KBM-7 (cell line): ENCODE measurements around the gene ACACA.

Experiments used
- DNase-seq: peaks from one replicate; pipeline ENCODE4 v3.0.0-alpha.2; 2015
- in situ Hi-C: fragments of 300-500 bp; cut with MboI; formaldehyde crosslinking; loops from 2 replicates; pipeline ENCODE4 v1.14.3; 2020; ENCODE audit warnings: low sequenced_read_pairs, low pct_unique_long_range_greater_than_20kb, mixed read lengths

The ACACA gene

GRCh38 chr17:37400505-37400904, 6.1 kb downstream of the ACACA start:
- in situ Hi-C loops, result no loop called here
- DNase-seq, result no peak

DNA sequence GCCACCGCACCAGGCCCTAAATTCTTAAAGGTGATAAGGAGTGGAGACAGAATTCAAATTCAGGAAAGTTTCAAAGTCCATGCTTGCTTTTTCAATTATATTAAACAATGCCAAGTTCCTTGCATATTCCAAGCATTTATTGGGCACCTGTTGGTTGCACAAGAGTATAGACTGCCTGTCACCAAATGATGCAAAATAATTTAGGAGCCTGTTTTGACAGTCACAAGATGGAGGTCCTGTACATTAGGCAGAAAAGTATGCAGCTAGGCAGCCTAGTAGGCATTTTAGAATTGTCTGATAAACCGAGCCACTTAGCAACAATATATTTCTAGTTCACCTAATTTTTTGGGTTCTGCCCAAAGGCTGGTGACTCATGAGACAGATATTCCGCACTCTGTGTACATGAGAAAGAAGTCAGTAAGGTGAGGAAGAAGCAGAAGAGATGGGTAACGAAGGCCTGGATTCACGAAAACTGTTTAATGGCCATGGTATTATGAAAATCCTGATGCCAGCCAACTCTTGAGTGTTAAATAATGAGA, 7.3 kb downstream of the ACACA start:
- no peak for DNase-seq
- in situ Hi-C loops, result loop anchor here (25.0 kb wide), 1 partner anchor 787 kb away; the partner anchor contains the start of gene MRM1

GRCh38 chr17:37393352-37393751, 13.3 kb downstream of the ACACA start:
- in situ Hi-C loops, result loop anchor here (25.0 kb wide), 1 partner anchor 781 kb away; the partner anchor contains the start of gene MRM1
- DNase-seq, result no peak

DNA sequence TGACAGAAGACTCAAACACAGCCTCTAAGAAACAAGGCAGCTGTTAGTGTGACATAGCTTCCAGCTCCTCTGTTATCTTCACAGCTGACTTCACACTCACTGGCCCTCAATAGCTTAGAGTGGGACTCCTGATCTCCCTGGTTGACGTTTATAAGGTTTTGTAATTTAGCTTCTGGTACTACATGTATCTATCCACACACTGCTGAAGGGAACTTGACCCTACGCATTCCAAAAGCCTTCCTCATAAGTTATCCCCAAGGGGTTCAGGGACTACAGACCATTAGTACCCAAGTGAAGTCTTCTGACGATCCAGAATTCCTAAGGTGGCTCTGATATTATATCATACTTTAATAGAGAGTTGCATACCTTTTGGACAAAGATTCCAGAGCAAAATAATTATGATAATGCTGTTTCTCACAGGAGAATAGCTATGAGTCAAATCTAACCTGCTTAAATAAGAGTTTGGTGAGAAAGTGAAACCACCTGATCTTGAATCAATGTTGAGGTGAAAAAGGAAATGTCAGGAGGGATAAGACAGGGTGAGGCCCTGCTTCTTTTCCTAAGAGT, 14.5 kb downstream of the ACACA start:
- in situ Hi-C loops, result loop anchor here (25.0 kb wide), 1 partner anchor 780 kb away; the partner anchor contains the start of gene MRM1

GRCh38 chr17:37391146-37391545, 15.5 kb downstream of the ACACA start:
- no peak for DNase-seq
- in situ Hi-C loops, result loop anchor here (25.0 kb wide), 1 partner anchor 779 kb away; the partner anchor contains the start of gene MRM1

More for the DNA sequence above, 14.5 kb downstream of the ACACA start:
- DNase-seq, result no peak

- DNase-seq, result no peak
- in situ Hi-C loops, result loop anchor here (25.0 kb wide), 1 partner anchor 777 kb away; the partner anchor contains the start of gene MRM1
Observed at GRCh38 chr17:37389160-37389559, 17.5 kb downstream of the ACACA start.

DNA sequence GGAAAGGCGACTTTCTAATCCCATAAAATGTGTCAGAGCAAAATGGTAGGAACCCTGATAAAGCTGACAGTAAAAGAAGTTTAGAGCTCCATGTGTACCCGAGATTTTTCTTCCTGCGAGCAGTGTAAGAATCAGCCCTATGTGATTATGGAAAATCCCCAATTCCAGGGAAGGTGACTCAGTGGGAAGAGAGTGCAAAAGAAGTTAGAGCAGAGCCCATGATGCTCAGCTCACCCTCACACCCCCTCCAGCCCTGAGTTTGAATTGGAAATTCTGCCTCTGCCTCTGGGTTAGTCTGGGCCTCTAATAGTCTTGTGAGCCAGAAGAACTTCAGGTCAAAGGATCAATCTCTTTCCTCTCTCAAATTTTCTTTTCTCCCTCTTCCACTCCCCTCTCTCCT, 18.4 kb downstream of the ACACA start:
- no peak for DNase-seq
- in situ Hi-C loops, result loop anchor here (25.0 kb wide), 1 partner anchor 776 kb away; the partner anchor contains the start of gene MRM1

GRCh38 chr17:37386462-37386861, 20.2 kb downstream of the ACACA start:
- DNase-seq, result no peak
- in situ Hi-C loops, result loop anchor here (25.0 kb wide), 1 partner anchor 774 kb away; the partner anchor contains the start of gene MRM1

DNA sequence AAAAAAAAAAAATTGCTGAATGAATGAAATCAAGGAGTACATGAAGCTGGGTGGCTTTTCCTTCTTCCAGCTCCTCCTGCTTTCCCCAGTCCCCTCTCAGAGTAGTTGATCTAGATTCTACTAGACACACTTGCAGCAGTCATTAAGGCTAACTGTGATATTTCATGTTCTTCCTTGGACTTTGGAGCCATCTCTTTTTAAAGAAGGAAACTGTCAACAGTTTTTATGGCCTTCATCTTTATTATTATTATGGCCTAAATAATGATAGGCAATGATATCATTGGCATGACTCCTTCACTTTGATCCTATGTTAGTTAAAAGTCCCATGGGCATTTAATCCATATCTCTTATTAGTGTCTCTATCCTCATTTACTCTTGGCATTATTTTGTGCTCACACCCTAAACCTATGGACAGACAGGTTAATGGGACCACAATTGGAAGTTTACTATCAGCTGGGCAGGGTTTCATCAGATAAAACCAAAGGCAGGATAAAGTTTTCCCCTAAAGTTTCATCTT, 21.1 kb downstream of the ACACA start:
- DNase-seq, result no peak
- in situ Hi-C loops, result loop anchor here (25.0 kb wide), 1 partner anchor 773 kb away; the partner anchor contains the start of gene MRM1

- no peak for DNase-seq
- in situ Hi-C loops, result loop anchor here (25.0 kb wide), 1 partner anchor 772 kb away; the partner anchor contains the start of gene MRM1
Observed at GRCh38 chr17:37384560-37385149, 22.0 kb downstream of the ACACA start.

GRCh38 chr17:37382056-37382455, 24.6 kb downstream of the ACACA start:
- in situ Hi-C loops, result loop anchor here (25.0 kb wide), 1 partner anchor 770 kb away; the partner anchor contains the start of gene MRM1
- DNase-seq, result no peak

GRCh38 chr17:37375706-37376105, 30.9 kb downstream of the ACACA start, which contains the start of gene C17orf78:
Gene C17orf78 (plus strand): TSS chr17:37375985. CDS start chr17:37376093, 108 bp downstream.
- DNase-seq, result no peak
- in situ Hi-C loops, result loop anchor here (25.0 kb wide), 1 partner anchor 763 kb away; the partner anchor contains the start of gene MRM1

DNA sequence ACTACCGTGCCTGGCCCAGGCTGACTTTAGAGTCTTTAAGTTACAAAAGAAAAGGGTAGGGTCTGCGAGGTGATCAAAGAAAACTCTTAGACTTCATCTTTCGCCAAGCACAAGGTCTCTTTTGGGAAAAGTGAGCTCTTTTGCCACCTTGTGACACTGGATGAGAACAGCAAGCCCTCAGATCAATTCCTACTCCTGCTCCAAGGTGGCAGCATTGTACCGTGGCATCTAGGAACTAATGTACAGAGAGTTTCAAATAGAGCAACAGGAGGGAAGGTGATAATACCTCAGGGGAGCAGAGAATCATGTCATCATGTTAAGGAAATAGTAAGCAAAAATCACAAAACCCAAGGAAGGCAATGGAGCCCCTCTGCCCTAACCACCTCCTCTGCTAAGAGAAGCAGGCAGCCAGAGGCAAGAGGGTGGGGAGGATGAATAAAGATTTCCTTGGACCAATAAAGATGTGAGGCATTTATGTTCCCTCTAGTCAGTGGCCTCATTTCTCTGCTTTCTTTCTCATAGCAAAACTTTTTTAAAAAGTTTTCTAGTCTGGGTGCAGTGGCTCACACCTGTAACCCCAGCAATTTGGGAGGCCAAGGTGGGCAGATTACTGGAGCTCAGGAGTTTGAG, 33.0 kb downstream of the ACACA start:
- in situ Hi-C loops, result no loop called here
- DNase-seq, result peak; percentile 90

- DNase-seq, result no peak
- in situ Hi-C loops, result no loop called here
Observed at GRCh38 chr17:37368577-37368976, 38.1 kb downstream of the ACACA start.

GRCh38 chr17:37365589-37365988, 41.0 kb downstream of the ACACA start:
- DNase-seq, result no peak
- in situ Hi-C loops, result no loop called here

DNA sequence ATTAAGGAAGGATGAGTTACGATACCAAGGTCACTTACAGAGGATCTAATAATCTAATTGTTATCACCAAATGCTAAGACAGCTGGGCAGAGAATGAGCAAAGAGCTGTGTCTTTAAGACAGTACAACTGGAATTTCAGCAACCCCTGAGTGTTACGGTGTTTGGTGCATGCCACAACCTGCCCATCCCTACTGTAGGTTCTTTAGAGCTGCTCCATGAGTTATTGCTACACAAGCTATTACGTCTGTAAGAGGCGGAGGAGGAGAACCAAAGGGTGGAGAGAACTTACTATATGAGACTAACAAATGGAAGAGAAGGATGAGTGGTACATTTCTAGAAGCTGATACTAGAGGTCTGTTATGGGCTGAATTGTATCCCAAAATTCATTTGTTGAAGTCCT, 45.1 kb downstream of the ACACA start:
- in situ Hi-C loops, result no loop called here
- DNase-seq, result no peak

GRCh38 chr17:37360632-37361031, 46.0 kb downstream of the ACACA start:
- in situ Hi-C loops, result no loop called here
- no peak for DNase-seq

GRCh38 chr17:37359682-37360188, 46.9 kb downstream of the ACACA start:
- DNase-seq, result no peak
- in situ Hi-C loops, result no loop called here
